Stromal cell of bone marrow (primary cell): ENCODE results near the gene ZNRF1.
"Not testable (repeated sequence)": the region's sequence is repeated elsewhere in the genome, so short reads cannot be mapped to it uniquely, and the experiment has no call there.

Source experiments
- DNase-seq: peaks from one replicate; pipeline ENCODE4 v3.0.0-alpha.2; 2012; ENCODE audit warnings: low read depth

Gene ZNRF1

GRCh38 chr16:75002474-75002873 is 3.6 kb downstream of the ZNRF1 start:
- no peak for DNase-seq

DNA sequence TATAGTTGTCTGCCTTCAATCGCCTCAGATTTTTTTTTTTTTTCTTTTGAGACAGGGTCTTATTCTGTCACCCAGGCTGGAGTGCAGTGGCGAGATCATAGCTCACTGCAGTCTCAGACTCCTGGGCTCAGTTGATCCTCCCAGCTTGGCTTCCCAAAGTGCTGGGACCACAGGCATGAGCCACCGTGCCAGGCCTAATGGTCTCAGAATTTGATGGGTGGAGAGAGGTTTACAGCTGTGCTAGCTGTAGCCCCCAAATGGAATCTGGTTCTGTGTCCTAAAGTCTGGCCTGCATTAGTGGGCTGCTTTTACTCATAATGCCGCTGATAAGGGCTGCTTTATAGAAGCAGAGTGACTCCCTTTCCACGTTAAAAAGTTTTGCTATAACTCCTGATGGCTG is 5.1 kb downstream of the ZNRF1 start:
- DNase-seq: no peak

- DNase-seq: no peak
Observed at GRCh38 chr16:75004460-75004859, 5.6 kb downstream of the ZNRF1 start.

- no peak for DNase-seq
Observed at GRCh38 chr16:75005697-75006096, 6.9 kb downstream of the ZNRF1 start.

GRCh38 chr16:75007443-75007842 is 8.6 kb downstream of the ZNRF1 start:
- DNase-seq: no peak

- no peak for DNase-seq
Observed at GRCh38 chr16:75010427-75010826, 11.6 kb downstream of the ZNRF1 start.

DNA sequence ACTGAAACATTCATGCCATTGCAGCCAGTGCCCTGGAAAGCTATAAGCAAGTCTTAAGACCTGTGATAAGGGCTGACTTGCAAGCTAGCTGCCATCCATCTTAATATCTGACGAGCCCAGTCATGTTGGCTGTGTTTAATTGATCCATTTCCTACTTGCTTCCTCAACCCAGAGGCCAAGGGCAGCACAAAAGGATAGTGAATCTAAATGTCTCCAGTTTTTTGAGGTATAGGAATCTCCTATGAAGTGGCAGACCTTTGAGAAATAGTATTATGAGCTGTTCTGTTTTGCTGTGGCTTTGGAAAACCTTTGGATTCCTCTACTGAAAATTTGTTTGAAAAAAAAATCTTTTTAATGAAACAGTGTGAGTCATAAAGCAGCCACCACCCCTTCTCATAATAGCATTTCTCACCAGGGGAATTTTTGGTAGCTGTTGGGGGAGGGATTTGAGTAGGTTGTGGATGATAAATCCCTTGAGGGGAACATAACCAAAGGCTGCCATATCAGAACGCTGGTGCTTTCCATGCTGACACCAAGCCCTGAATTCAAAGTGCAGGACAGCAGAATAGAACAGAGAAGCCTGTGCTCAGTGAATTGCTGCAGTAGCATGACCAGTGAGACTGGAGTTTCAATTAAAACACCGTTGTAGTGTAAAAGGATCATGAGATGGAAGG is 12.9 kb downstream of the ZNRF1 start:
- DNase-seq: peak; percentile 95

- DNase-seq: no peak
Observed at GRCh38 chr16:75012380-75013081, 13.7 kb downstream of the ZNRF1 start.

- DNase-seq: not testable (repeated sequence)
Observed at GRCh38 chr16:75013123-75013522, 14.3 kb downstream of the ZNRF1 start.

DNA sequence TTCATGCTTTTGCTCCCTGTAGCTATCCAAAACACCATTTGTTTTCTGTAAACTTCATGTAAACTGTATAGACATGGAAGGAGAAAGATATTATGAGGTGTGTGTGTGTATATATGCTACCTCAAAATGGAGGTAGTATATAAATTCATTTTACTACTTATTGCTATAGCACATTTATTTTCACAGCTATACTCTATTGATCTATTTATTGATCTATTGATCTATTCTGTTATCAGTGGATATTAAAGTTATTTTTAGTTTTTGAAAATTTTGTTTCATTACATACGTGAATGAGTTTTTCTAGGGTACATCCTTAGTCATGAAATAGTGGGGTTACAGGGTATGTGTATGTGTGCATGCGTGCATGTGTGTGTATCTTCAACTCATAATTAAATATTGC is 15.5 kb downstream of the ZNRF1 start:
- DNase-seq: no peak

DNA sequence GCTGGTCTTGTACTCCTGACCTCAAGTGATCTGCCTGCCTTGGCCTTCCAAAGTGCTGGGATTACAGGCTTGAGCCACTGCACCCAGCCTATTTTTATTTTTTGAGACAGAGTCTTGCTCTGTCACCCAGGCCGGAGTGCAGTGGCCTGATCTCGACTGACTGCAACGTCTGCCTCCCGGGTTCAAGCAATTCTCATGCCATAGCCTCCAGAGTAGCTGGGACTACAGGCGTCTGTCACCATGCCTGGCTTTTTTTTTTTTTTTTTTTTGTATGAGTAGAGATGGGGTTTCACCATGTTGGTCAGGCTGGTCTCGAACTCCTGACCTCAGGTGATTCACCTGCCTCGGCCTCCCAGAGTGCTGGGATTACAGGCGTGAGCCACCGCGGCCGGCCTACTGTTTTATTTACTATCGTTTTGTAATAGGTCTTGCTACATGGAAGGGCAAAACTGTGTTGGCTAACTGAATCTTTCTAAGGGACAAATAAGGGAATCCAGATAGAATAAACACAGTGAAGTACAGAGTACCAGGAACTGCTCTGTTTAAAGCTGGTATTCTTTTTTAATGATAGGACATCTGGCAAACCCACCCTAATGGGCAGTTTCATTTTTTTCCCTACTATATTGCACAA is 17.7 kb downstream of the ZNRF1 start:
- not testable (repeated sequence) for DNase-seq

- no peak for DNase-seq
Observed at GRCh38 chr16:75017670-75018525, 19.1 kb downstream of the ZNRF1 start.

- DNase-seq: no peak
Observed at GRCh38 chr16:75019007-75019406, 20.2 kb downstream of the ZNRF1 start.

- DNase-seq: no peak
Observed at GRCh38 chr16:75019586-75019985, 20.8 kb downstream of the ZNRF1 start.

DNA sequence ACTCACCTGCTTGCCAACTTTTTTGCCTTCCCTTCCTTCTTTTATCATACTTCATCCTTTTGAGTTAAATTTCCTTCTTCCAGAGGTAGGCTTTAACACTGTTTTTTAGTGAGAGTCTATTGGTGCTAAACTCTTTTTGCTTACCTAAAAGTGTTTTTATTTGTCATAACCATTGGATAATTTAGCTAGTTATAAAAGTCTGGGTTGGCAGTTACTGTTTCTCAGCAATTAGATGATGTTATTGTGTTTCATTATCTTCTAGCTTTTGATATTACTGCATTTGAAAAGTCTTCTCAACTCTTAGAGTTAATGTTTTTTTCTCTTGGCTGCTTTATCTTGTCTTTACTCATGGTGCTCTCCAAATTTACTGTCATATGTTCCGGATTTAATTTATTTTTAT is 22.6 kb downstream of the ZNRF1 start:
- no peak for DNase-seq

GRCh38 chr16:75022567-75022966 is 23.7 kb downstream of the ZNRF1 start:
- DNase-seq: no peak

GRCh38 chr16:75023009-75023408 is 24.2 kb downstream of the ZNRF1 start:
- no peak for DNase-seq

DNA sequence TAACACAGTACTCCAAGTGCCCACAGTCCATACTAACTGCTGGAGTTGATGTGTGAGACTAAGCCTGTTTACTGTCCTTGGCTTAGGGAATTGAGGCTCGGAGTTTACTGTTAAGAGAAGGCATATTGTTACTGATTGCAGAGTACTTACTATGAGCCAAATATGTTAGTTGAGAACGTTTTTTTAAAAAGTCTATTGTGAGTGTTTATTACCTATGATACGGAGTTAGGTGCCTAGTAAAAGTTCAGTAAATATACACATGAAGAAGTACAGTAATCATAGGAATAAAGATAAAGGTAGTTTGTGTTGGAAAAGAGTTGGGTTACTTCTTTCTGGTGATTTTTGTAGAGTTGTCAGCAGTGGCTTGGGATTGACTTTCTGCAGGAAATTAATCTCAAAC is 25.4 kb downstream of the ZNRF1 start:
- DNase-seq: no peak

GRCh38 chr16:75024594-75024993 is 25.8 kb downstream of the ZNRF1 start:
- no peak for DNase-seq

DNA sequence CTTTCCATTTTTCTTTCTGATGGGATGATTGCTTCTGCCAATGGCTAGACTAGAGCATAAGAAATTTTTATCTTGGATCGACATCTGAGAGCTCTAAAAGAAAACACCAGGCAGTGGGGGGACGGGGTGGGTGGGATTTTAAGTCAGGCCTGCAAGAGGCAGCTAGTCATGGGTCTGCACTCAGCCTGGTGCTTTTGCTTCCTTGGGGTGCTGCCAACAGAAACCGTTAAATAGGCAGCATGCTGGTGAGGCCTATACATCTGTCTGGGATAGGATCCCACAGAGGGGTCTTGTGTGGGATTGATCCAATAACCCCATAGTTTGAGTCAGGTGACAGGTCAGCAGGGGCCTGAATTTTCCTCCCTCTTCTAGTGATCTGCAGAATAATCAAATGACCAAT is 26.9 kb downstream of the ZNRF1 start:
- DNase-seq: no peak

GRCh38 chr16:75026239-75026891 is 27.5 kb downstream of the ZNRF1 start:
- DNase-seq: peak; percentile 99

- no peak for DNase-seq
Observed at GRCh38 chr16:75026892-75027391, 28.1 kb downstream of the ZNRF1 start.
